CD4-positive, alpha-beta T cell (primary cell): ENCODE results near the gene ADCY4. TPM values are rescaled to one million over a fixed set of nuclear protein-coding genes. Genes with fewer than 3 reads are reported as not detected.

Experiments
- ATAC-seq: fragments of 200-7000 bp; cut with Tn5 transposase; one replicate; pipeline ENCODE4 v1.10.0; 2022; ENCODE audit warnings: mild to moderate bottlenecking; ENCODE audit not compliant: poor library complexity
- CTCF ChIA-PET: fragments of 350-600 bp; sonication (Branson Sonifier 250); formaldehyde crosslinking; loops from one replicate; lab custom pipeline; 2021; ENCODE audit warnings: antibody characterized with exemption, inconsistent platforms; lab: Charles Lee
- POLR2A ChIA-PET: fragments of 350-600 bp; sonication (Branson Sonifier 250); formaldehyde crosslinking; loops from one replicate; lab custom pipeline; 2021; ENCODE audit warnings: antibody characterized with exemption, inconsistent platforms; lab: Charles Lee
- DNase-seq, 14 experiments: peaks; one replicate each; pipeline ENCODE4 v3.0.0-alpha.2; 2013 to 2020; ENCODE audit warnings: mixed read lengths in 2 of 14
- H3K27ac ChIP-seq, 2 donors: one replicate each; pipeline versions ENCODE4 v1.5.1 to v1.7.0; 2013; ENCODE audit warnings: low read length in 2 of 2, low read depth in 1 of 2, mild to moderate bottlenecking in 1 of 2
- H3K27me3 ChIP-seq, 2 experiments: 1 replicate in 1 of 2; 2 replicates in 1 of 2; pipeline versions ENCODE4 v1.6.1 to v1.7.0; 2013; ENCODE audit warnings: low read length in 2 of 2, control low read depth in 1 of 2, mild to moderate bottlenecking in 1 of 2, moderate library complexity in 1 of 2; ENCODE audit not compliant: insufficient read depth in 2 of 2, control insufficient read depth in 1 of 2
- H3K36me3 ChIP-seq: one replicate; pipeline ENCODE4 v1.6.1; 2013; ENCODE audit warnings: low read length, control low read depth; ENCODE audit not compliant: insufficient read depth
- H3K4me1 ChIP-seq: one replicate; pipeline ENCODE4 v1.6.1; 2013; ENCODE audit warnings: low read length, control low read depth; ENCODE audit not compliant: insufficient read depth
- H3K4me3 ChIP-seq: one replicate; pipeline ENCODE4 v1.5.1; 2013; ENCODE audit warnings: mild to moderate bottlenecking, low read length, moderate library complexity
- H3K9me3 ChIP-seq, 2 experiments: 1 replicate in 1 of 2; 2 replicates in 1 of 2; pipeline versions ENCODE4 v1.6.1 to v1.7.0; 2013; ENCODE audit warnings: low read length in 2 of 2, mild to moderate bottlenecking in 2 of 2, control low read depth in 1 of 2, moderate library complexity in 1 of 2; ENCODE audit not compliant: control insufficient read depth in 1 of 2, insufficient read depth in 1 of 2
- H3K27ac Mint-ChIP-seq: one replicate; pipeline ENCODE4 v1.8.0; 2020; ENCODE audit warnings: mixed read lengths
- H3K27me3 Mint-ChIP-seq: one replicate; pipeline ENCODE4 v1.8.0; 2021; ENCODE audit warnings: mixed read lengths
- H3K36me3 Mint-ChIP-seq: one replicate; pipeline ENCODE4 v1.8.0; 2021; ENCODE audit warnings: low read depth, mixed read lengths
- H3K4me1 Mint-ChIP-seq: one replicate; pipeline ENCODE4 v1.8.0; 2021; ENCODE audit warnings: low read depth, mixed read lengths
- H3K4me3 Mint-ChIP-seq: one replicate; pipeline ENCODE4 v1.8.0; 2020; ENCODE audit warnings: mild to moderate bottlenecking, mixed read lengths
- H3K9me3 Mint-ChIP-seq: one replicate; pipeline ENCODE4 v1.8.0; 2020; ENCODE audit warnings: mixed read lengths
- CTCF ChIP-seq: fragments of 200-600 bp; IDR thresholded peaks from one replicate; pipeline ENCODE4 v1.8.0; 2022; ENCODE audit warnings: antibody characterized with exemption, mild to moderate bottlenecking
- intact Hi-C, 2 experiments: fragments of 100-400 bp; cut with DNase I in 1 of 2; cut with micrococcal nuclease in 1 of 2; formaldehyde crosslinking; loops; one replicate each; pipeline versions ENCODE4 v1.15.1 to v1.9.0; 2023 to 2025; cut with DNase I, micrococcal nuclease
- total RNA-seq, 174 experiments: library from RNA in 2 of 174; stranded (reverse) in 2 of 174; gene quantifications; one replicate each; pipeline ENCODE4 v1.2.3 and lab custom pipeline; 2021 to 2026

The ADCY4 gene
- total RNA-seq, 2 experiments from 2014 or later, result 4.7 to 5.9 TPM

- peaks cover 47% of the 10 kb centered on the region for H3K4me1 ChIP-seq
- H3K4me1 Mint-ChIP-seq, result peaks cover 51% of the 10 kb centered on the region
Observed at GRCh38 chr14:24296341-24297157, 38.3 kb downstream of the ADCY4 start.

GRCh38 chr14:24293525-24293924 is 41.3 kb downstream of the ADCY4 start:
- no peaks in the 10 kb centered on the region for H3K9me3 ChIP-seq
- no peak overlapping the region for H3K4me3 ChIP-seq
- Mint-ChIP-seq H3K4me3 (no peak overlapping the region), H3K27ac (no peak overlapping the region), H3K36me3 (peaks cover 75% of the 10 kb centered on the region), H3K4me1 (peaks cover 23% of the 10 kb centered on the region), H3K27me3 (no peaks in the 10 kb centered on the region), H3K9me3 (no peaks in the 10 kb centered on the region)
- no peak for TF ChIP-seq CTCF
- H3K27ac ChIP-seq, result no peak overlapping the region
- H3K27me3 ChIP-seq, result no peaks in the 10 kb centered on the region
- no peak for DNase-seq
- intact Hi-C loops, result loop anchor here in 1 of 2 experiments (10.0 kb wide), 1 partner anchor 319 kb away; no protein-coding TSS in a partner anchor
- peaks cover 59% of the 10 kb centered on the region for H3K36me3 ChIP-seq
- ChIA-PET CTCF (no interaction called here), POLR2A (no interaction called here)
- H3K4me1 ChIP-seq, result peaks cover 27% of the 10 kb centered on the region
- ATAC-seq, result no peak

More at GRCh38 chr14:24296341-24297157, 38.3 kb downstream of the ADCY4 start:
- peak; percentile 73 for ATAC-seq
- intact Hi-C loops, result loop anchor here (1.0 to 10.0 kb wide), 9 partner anchors 17 to 322 kb away; partner anchors contain the start of genes MDP1 (in 2 of the 2), DCAF11 (in 1 of the 2), NRL (in 1 of the 2) and RABGGTA (in 1 of the 2)
- peak overlapping the region; percentile 67 for H3K27ac Mint-ChIP-seq
- H3K9me3 Mint-ChIP-seq, result no peaks in the 10 kb centered on the region
- CTCF ChIA-PET, result interaction anchor here (0.5 to 6.8 kb wide), 21 partner anchors 13 to 1715 kb away, joined by 3 to 90 read pairs (median 6); partner anchors contain the start of genes CBLN3, CHMP4A, CIDEB and KHNYN
- Histone ChIP-seq H3K4me3 (no peak overlapping the region), H3K36me3 (peaks cover 44% of the 10 kb centered on the region), H3K27ac (peak overlapping the region in 1 of 2 donors; percentile 51), H3K9me3 (no peaks in the 10 kb centered on the region), H3K27me3 (no peaks in the 10 kb centered on the region)
- DNase-seq, result peak; percentile 54 to 91 (median 64)
- H3K36me3 Mint-ChIP-seq, result peaks cover 77% of the 10 kb centered on the region
- no peaks in the 10 kb centered on the region for H3K27me3 Mint-ChIP-seq
- peak; percentile 64 for TF ChIP-seq CTCF
- POLR2A ChIA-PET, result interaction anchor here (0.6 to 5.7 kb wide), 9 partner anchors 14 to 188 kb away, joined by 3 to 66 read pairs (median 15); partner anchors contain the start of genes CBLN3, CHMP4A, DCAF11 and KHNYN
- H3K4me3 Mint-ChIP-seq, result peak overlapping the region; percentile 74

- intact Hi-C loops, result loop anchor here in 1 of 2 experiments (10.0 kb wide), 1 partner anchor 317 kb away; no protein-coding TSS in a partner anchor
- peaks cover 69% of the 10 kb centered on the region for H3K36me3 Mint-ChIP-seq
- Histone ChIP-seq H3K9me3 (no peaks in the 10 kb centered on the region), H3K36me3 (peaks cover 59% of the 10 kb centered on the region), H3K27me3 (no peaks in the 10 kb centered on the region), H3K27ac (no peak overlapping the region), H3K4me1 (peaks cover 16% of the 10 kb centered on the region), H3K4me3 (no peak overlapping the region)
- ChIA-PET CTCF (interaction anchor here (0.6 to 1.0 kb wide), 2 partner anchors 21 to 50 kb away, joined by 3 to 4 read pairs; partner anchors contain the start of genes RABGGTA and TINF2), POLR2A (no interaction called here)
- H3K4me1 Mint-ChIP-seq, result peaks cover 16% of the 10 kb centered on the region
- no peak overlapping the region for H3K4me3 Mint-ChIP-seq
- H3K9me3 Mint-ChIP-seq, result no peaks in the 10 kb centered on the region
- ATAC-seq (no peak), DNase-seq (no peak)
- no peak overlapping the region for H3K27ac Mint-ChIP-seq
- H3K27me3 Mint-ChIP-seq, result no peaks in the 10 kb centered on the region
- no peak for TF ChIP-seq CTCF
Observed at GRCh38 chr14:24292118-24292807, 42.6 kb downstream of the ADCY4 start.
